ENCODE results near the gene KCNQ1OT1. TPM values are rescaled to one million over a fixed set of nuclear protein-coding genes. Genes with fewer than 3 reads are reported as not detected.

Gene KCNQ1OT1
- 6.6 and 7.9 TPM in 2 replicates for total RNA-seq
- 3.1 and 4.0 TPM in 2 replicates for polyA plus RNA-seq

DNA sequence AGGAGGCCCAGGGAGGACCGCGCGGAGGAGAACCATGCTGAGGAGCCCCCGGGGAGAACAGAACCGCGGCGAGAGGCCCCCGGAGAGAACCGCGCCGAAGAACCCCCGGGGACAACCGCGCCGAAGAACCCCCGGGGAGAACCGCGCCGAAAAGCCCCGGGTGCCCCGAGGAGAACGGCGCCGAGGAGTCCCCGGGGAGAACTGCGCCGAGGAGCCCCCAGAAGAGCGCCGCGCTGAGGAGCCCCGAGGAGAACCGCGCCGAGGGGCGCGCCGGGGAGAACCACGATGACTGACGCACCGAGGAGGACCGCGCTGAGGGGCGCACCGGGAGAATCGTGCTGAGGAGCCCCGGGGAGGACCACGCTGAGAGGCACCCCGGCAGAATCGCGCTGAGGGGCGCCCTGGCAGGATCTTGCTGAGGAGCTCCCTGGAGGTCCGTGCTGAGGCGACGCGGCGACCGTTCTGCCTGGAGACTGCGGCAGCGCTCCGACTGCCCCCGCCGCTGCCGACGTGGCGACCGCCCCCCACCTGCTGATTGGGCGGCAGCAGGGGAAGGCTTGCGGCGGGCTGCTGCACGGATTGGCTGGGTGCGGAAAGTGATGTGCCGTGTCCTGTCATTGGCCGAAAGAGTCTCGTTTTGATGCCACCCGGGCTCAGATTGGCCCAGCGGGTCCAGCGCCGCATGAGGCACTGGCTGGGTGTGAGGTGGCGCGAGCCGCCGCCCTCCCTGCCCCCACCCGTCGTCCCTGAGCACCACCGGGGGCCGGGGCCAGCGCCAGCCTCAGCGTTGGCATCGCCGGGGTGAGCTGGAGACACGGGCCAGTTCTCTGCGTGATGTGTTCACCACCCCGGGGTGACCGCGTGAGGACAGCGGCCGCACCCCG lies at the start of gene KCNQ1OT1:
KCNQ1OT1 (minus strand) TSS at position 464 of the 884 bp plus-strand sequence.
- Histone ChIP-seq H3K4me3 (peak within 1 kb of the TSS; percentile 69), H3K27ac (peak within 1 kb of the TSS; percentile 97), H2AFZ (no peak within 1 kb of the TSS), H3K36me3 (replicated peaks; ENCODE audit: insufficient read depth, low read depth) (no peaks in the 10 kb centered on the region), H4K20me1 (ENCODE audit: insufficient read depth, poor library complexity, severe bottlenecking) (peaks cover 47% of the 10 kb centered on the region), H3K4me1 (ENCODE audit: insufficient read depth) (peaks cover 39% of the 10 kb centered on the region), H3K27me3 (no peaks in the 10 kb centered on the region), H3K9me2 (replicated peaks; ENCODE audit: insufficient read depth) (no peaks in the 10 kb centered on the region), H3K9me3 (ENCODE audit: low read depth) (no peaks in the 10 kb centered on the region), H3K4me2 (peak within 1 kb of the TSS; percentile 93), H3K79me2 (peaks cover 49% of the 10 kb centered on the region)
- TF ChIP-seq, protein P1, sequence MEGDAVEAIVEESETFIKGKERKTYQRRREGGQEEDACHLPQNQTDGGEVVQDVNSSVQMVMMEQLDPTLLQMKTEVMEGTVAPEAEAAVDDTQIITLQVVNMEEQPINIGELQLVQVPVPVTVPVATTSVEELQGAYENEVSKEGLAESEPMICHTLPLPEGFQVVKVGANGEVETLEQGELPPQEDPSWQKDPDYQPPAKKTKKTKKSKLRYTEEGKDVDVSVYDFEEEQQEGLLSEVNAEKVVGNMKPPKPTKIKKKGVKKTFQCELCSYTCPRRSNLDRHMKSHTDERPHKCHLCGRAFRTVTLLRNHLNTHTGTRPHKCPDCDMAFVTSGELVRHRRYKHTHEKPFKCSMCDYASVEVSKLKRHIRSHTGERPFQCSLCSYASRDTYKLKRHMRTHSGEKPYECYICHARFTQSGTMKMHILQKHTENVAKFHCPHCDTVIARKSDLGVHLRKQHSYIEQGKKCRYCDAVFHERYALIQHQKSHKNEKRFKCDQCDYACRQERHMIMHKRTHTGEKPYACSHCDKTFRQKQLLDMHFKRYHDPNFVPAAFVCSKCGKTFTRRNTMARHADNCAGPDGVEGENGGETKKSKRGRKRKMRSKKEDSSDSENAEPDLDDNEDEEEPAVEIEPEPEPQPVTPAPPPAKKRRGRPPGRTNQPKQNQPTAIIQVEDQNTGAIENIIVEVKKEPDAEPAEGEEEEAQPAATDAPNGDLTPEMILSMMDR (IDR thresholded peaks at IDR 0.05; ENCODE audit: poor library complexity) = no peak
- TF ChIP-seq EZH2phosphoT487 (IDR thresholded peaks at IDR 0.05; ENCODE audit: low read depth, severe bottlenecking, unreplicated experiment) (no peak), EZH2 (IDR thresholded peaks at IDR 0.05; ENCODE audit: borderline replicate concordance) (no peak)
- peak; percentile 93 for DNase-seq (ENCODE audit: low spot score)
- WGBS (ENCODE audit: low lambda C conversion rate, missing lambda C conversion rate) = 58% methylated on average over 44 of the region's 98 CpGs

DNA sequence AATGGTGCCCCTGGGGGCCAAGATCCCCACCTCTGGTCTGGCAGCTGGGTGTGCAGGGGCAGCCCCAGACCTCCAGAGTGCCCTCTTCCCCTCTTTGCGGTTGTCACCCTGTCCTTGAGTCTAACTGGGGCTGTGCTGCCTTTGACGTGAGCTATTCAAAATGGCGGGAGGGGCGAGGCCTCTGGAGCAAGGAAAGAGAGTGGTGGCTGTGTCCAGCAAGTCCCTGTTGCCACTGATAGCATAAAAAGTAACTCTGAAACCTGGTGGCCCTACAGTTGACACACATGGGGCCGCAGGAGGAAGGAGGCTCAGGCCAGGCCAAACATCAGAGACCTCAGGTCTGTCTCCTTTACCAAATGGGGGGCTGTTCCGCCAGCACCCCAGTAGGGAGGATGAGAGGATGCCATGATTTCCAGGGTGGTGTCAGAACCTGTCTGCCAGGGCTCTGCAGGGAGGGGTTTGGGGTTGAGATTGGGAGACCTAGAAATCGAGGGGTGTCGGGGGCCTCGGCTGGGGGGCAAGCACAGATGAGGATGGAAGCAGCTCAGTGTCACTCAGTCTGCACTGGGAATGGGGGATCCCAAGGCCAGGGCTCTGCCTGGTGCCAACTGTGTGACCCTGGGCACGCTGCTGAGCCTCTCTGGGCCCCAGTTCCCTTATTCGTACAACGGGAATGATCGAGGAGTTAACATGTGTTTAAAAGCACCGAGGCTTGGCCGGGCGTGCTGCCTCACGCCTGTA lies 49.2 kb upstream of the KCNQ1OT1 start:
- Histone ChIP-seq H2AFZ (no peak overlapping the region), H3K27me3 (no peaks in the 10 kb centered on the region), H3K36me3 (replicated peaks; ENCODE audit: insufficient read depth, low read depth) (no peaks in the 10 kb centered on the region), H3K9me3 (ENCODE audit: low read depth) (no peaks in the 10 kb centered on the region), H3K4me2 (no peak overlapping the region), H3K4me1 (ENCODE audit: insufficient read depth) (peaks cover 26% of the 10 kb centered on the region), H3K4me3 (no peak overlapping the region), H3K79me2 (no peaks in the 10 kb centered on the region), H3K9me2 (replicated peaks; ENCODE audit: insufficient read depth) (no peaks in the 10 kb centered on the region), H4K20me1 (ENCODE audit: insufficient read depth, poor library complexity, severe bottlenecking) (no peaks in the 10 kb centered on the region), H3K27ac (no peak overlapping the region)
- WGBS (ENCODE audit: low lambda C conversion rate, missing lambda C conversion rate) = 94% methylated on average over 17 of the region's 17 CpGs
- no peak for DNase-seq (ENCODE audit: low spot score)
- no peak for TF ChIP-seq EZH2 (IDR thresholded peaks at IDR 0.05; ENCODE audit: borderline replicate concordance)
- TF ChIP-seq EZH2phosphoT487 (IDR thresholded peaks at IDR 0.05; ENCODE audit: low read depth, severe bottlenecking, unreplicated experiment) = no peak
- TF ChIP-seq, protein P1 (IDR thresholded peaks at IDR 0.05; ENCODE audit: poor library complexity) = no peak

DNA sequence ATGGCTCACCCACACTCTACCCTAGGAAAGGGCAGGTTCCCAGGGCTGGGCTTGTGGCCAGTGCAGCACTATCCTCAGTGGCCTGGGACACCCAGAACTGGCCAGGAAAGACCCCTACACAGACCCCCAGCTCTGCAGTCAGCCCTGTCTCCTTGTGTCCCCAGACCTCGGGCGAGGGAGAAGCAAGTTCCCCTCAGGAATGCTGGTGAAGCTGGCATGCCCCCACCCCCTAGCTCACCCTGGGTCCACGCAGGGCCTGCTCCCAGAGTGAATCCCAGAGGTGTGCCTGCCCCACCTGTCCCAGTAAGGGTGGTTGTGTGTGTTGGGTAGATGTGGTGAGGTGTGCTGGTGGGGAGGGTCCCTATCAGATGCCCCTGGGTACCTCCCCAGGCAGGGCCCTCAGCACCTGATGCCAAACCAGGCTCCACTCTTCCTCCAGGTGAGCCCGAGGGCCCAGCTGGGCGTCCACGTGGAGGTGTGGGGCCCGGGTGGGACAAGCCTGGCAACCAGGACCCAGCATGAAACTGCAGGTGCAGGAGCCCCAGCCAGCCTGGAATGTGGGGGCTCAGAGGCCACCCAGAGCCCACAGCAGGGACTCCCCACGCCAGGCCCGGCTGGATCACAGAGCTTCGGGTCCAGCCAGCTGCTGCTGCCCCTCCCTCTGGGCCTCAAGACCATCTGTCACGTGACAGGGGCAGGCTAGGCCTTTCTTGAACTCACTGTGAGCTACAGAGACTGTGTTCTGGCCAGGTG lies 48.4 kb upstream of the KCNQ1OT1 start:
- H3K9me2 ChIP-seq (replicated peaks; ENCODE audit: insufficient read depth) = no peaks in the 10 kb centered on the region

More for the DNA sequence above, 48.4 kb upstream of the KCNQ1OT1 start:
- H3K27me3 ChIP-seq = no peaks in the 10 kb centered on the region
- no peaks in the 10 kb centered on the region for H4K20me1 ChIP-seq (ENCODE audit: insufficient read depth, poor library complexity, severe bottlenecking)
- DNase-seq (ENCODE audit: low spot score) = no peak
- no peaks in the 10 kb centered on the region for H3K79me2 ChIP-seq
- H3K4me3 ChIP-seq = no peak overlapping the region
- H3K27ac ChIP-seq = no peak overlapping the region
- H3K4me1 ChIP-seq (ENCODE audit: insufficient read depth) = peaks cover 26% of the 10 kb centered on the region
- H3K4me2 ChIP-seq = no peak overlapping the region
- no peak overlapping the region for H2AFZ ChIP-seq
- H3K36me3 ChIP-seq (replicated peaks; ENCODE audit: insufficient read depth, low read depth) = no peaks in the 10 kb centered on the region
- 89% methylated on average over 10 of the region's 11 CpGs for WGBS (ENCODE audit: low lambda C conversion rate, missing lambda C conversion rate)
- H3K9me3 ChIP-seq (ENCODE audit: low read depth) = no peaks in the 10 kb centered on the region
- TF ChIP-seq EZH2 (IDR thresholded peaks at IDR 0.05; ENCODE audit: borderline replicate concordance) (no peak), EZH2phosphoT487 (IDR thresholded peaks at IDR 0.05; ENCODE audit: low read depth, severe bottlenecking, unreplicated experiment) (no peak)
- TF ChIP-seq, protein P1 (IDR thresholded peaks at IDR 0.05; ENCODE audit: poor library complexity) = no peak

All from hepatocyte (in vitro differentiated cells).